GM23338 (cell line): ENCODE data around the gene CLRN2. TPM values are rescaled to one million over a fixed set of nuclear protein-coding genes. Genes with fewer than 3 reads are reported as not detected.

Source experiments
- ATAC-seq: fragments of 200-7000 bp; cut with Tn5 transposase; 3 replicates; pipeline ENCODE4 v1.9.1; 2020
- DNase-seq: peaks from one replicate; pipeline ENCODE4 v3.0.0-alpha.2; 2015; ENCODE audit warnings: low spot score
- H2AFZ ChIP-seq: fragments of 200-600 bp; sonication (generic); 2 replicates; pipeline ENCODE4 v1.8.0; 2016; ENCODE audit warnings: antibody characterized with exemption, mild to moderate bottlenecking, moderate library complexity
- H3F3A ChIP-seq: fragments of 200-600 bp; sonication (generic); replicated peaks from 2 replicates; pipeline ENCODE4 v1.8.0; 2017; ENCODE audit warnings: antibody characterized with exemption, mixed run types, low read depth
- H3K27ac ChIP-seq: fragments of 200-600 bp; sonication (generic); 2 replicates; pipeline ENCODE4 v1.6.1; 2016; ENCODE audit warnings: low read depth
- H3K27me3 ChIP-seq: fragments of 200-600 bp; sonication (generic); 2 replicates; pipeline ENCODE4 v1.8.0; 2016; ENCODE audit warnings: mild to moderate bottlenecking, mixed run types, moderate library complexity; ENCODE audit not compliant: insufficient read depth
- H3K36me3 ChIP-seq: fragments of 200-600 bp; sonication (generic); 2 replicates; pipeline ENCODE4 v1.8.0; 2016; ENCODE audit warnings: mild to moderate bottlenecking; ENCODE audit not compliant: insufficient read depth
- H3K4me1 ChIP-seq: fragments of 200-600 bp; sonication (generic); 2 replicates; pipeline ENCODE4 v1.8.0; 2016; ENCODE audit warnings: mild to moderate bottlenecking, moderate library complexity; ENCODE audit not compliant: insufficient read depth
- H3K4me2 ChIP-seq: fragments of 200-600 bp; sonication (generic); 2 replicates; pipeline ENCODE4 v1.7.1; 2017; ENCODE audit warnings: mixed run types
- H3K4me3 ChIP-seq: fragments of 200-600 bp; sonication (generic); 2 replicates; pipeline ENCODE4 v1.6.1; 2016; ENCODE audit warnings: mixed run types
- H3K79me2 ChIP-seq: fragments of 200-600 bp; sonication (generic); replicated peaks from 2 replicates; pipeline ENCODE4 v1.8.0; 2017; ENCODE audit warnings: mild to moderate bottlenecking; ENCODE audit not compliant: insufficient read depth
- H3K9me2 ChIP-seq: fragments of 200-600 bp; sonication (generic); 2 replicates; pipeline ENCODE4 v1.8.0; 2017; ENCODE audit not compliant: insufficient read depth
- H4K20me1 ChIP-seq: fragments of 200-600 bp; sonication (generic); replicated peaks from 2 replicates; pipeline ENCODE4 v1.8.0; 2017; ENCODE audit warnings: mild to moderate bottlenecking; ENCODE audit not compliant: insufficient read depth
- H3K27ac Mint-ChIP-seq: 2 replicates; pipeline ENCODE4 v1.8.0; 2020; ENCODE audit warnings: inconsistent platforms, mild to moderate bottlenecking, moderate library complexity, mixed read lengths
- H3K27me3 Mint-ChIP-seq: 3 replicates; pipeline ENCODE4 v1.8.0; 2022; ENCODE audit warnings: low read depth, mild to moderate bottlenecking, moderate library complexity, mixed read lengths, inconsistent platforms; ENCODE audit not compliant: insufficient read depth, poor library complexity
- H3K36me3 Mint-ChIP-seq: 3 replicates; pipeline ENCODE4 v1.8.0; 2021; ENCODE audit warnings: low read depth, mild to moderate bottlenecking, inconsistent platforms, moderate library complexity, mixed read lengths
- H3K4me1 Mint-ChIP-seq: 3 replicates; pipeline ENCODE4 v1.8.0; 2020; ENCODE audit warnings: mild to moderate bottlenecking, inconsistent platforms, mixed read lengths
- H3K4me3 Mint-ChIP-seq: 3 replicates; pipeline ENCODE4 v1.8.0; 2021; ENCODE audit warnings: moderate library complexity, mild to moderate bottlenecking, inconsistent platforms, mixed read lengths
- H3K9me3 Mint-ChIP-seq: 3 replicates; pipeline ENCODE4 v1.8.0; 2020; ENCODE audit warnings: moderate library complexity, mild to moderate bottlenecking, inconsistent platforms, mixed read lengths
- EZH2 ChIP-seq: fragments of 200-600 bp; sonication (generic); IDR thresholded peaks from one replicate; pipeline ENCODE4 v1.8.0; 2017; ENCODE audit warnings: antibody characterized with exemption, mild to moderate bottlenecking, low read depth; ENCODE audit not compliant: unreplicated experiment
- EZH2phosphoT487 ChIP-seq: fragments of 200-600 bp; sonication (generic); IDR thresholded peaks from one replicate; pipeline ENCODE4 v1.8.1; 2018; ENCODE audit warnings: antibody characterized with exemption; ENCODE audit not compliant: unreplicated experiment
- JUNB ChIP-seq: IDR thresholded peaks from one replicate; pipeline ENCODE4 v1.6.1; 2016; ENCODE audit warnings: antibody characterized with exemption; ENCODE audit not compliant: unreplicated experiment
- NANOG ChIP-seq: IDR thresholded peaks from 2 replicates; pipeline ENCODE4 v1.6.1; 2016; ENCODE audit warnings: antibody characterized with exemption, borderline replicate concordance
- STAT1 ChIP-seq: IDR thresholded peaks from one replicate; pipeline ENCODE4 v1.6.1; 2016; ENCODE audit warnings: antibody characterized with exemption; ENCODE audit not compliant: unreplicated experiment
- ZNF114 ChIP-seq: fragments of 250-450 bp; sonication (Bioruptor Pico); IDR thresholded peaks from 2 replicates; pipeline ENCODE4 v1.5.0; 2020; ENCODE audit warnings: mild to moderate bottlenecking, moderate library complexity
- polyA plus RNA-seq: library from polyadenylated mRNA; unstranded; fragments of >200 nt; fragmentation: Nextera tagmentation; extraction: Ambion mirVana; gene quantifications from 2 replicates; pipeline ENCODE4 v1.2.1, GENCODE V29; 2016
- total RNA-seq: library from RNA; depleted of rRNA; stranded (reverse); fragments of >200 nt; shearing (Covaris generic); gene quantifications from 2 replicates; pipeline ENCODE4 v1.2.3, GENCODE V29; 2014
- TF ChIP-seq, protein P1 (sequence below): IDR thresholded peaks from 2 replicates; pipeline ENCODE4 v1.6.1; 2016; ENCODE audit warnings: antibody characterized with exemption
- TF ChIP-seq, protein P2 (sequence below), 2 experiments: fragments of 200-600 bp in 1 of 2; sonication (generic) in 1 of 2; conservative IDR thresholded peaks; 2 replicates each; pipeline versions ENCODE4 v1.5.1 to v1.6.1; 2016 to 2017; ENCODE audit warnings: antibody characterized with exemption in 2 of 2, low read depth in 2 of 2, mild to moderate bottlenecking in 2 of 2, moderate library complexity in 1 of 2
- TF ChIP-seq, protein P3 (sequence below): fragments of 250-450 bp; sonication (Bioruptor Pico); IDR thresholded peaks from 2 replicates; pipeline ENCODE4 v1.5.0; 2020; ENCODE audit warnings: mild to moderate bottlenecking, moderate library complexity

CLRN2 gene
- total and polyA plus RNA-seq, 2 experiments from 2014 or later: not detected

DNA sequence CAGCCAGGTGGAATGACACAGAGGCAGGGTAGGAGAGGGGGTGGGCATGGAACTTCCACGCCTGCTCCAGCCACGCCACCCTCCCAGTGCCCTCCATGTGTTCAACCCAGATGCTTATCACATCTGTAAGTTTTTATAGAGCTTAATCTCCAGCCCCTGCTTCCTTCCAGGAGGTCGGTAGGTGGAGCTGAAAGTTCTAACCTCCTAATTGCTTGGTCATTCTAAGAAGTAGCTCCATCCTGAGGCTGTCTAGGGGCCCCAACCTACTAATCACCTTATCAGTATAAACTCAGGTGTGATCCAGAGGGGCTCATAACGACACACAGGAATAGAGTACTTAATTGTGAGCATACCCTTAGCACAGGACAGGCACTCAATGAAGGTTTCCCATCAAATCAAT lies 21.3 kb upstream of the CLRN2 start:
- peaks cover 5% of the 10 kb centered on the region for H3K27me3 Mint-ChIP-seq
- H3K4me3 Mint-ChIP-seq: no peak overlapping the region
- no peak overlapping the region for H3K27ac Mint-ChIP-seq
- no peak for ATAC-seq
- H3K36me3 Mint-ChIP-seq: peaks cover 44% of the 10 kb centered on the region
- DNase-seq: no peak
- H3K4me1 Mint-ChIP-seq: peaks cover 11% of the 10 kb centered on the region; the same call in 2 of the 3 replicates
- Histone ChIP-seq H3F3A (no peaks in the 10 kb centered on the region), H4K20me1 (peaks cover 7% of the 10 kb centered on the region; the same call in 1 of the 2 replicates), H2AFZ (no peak overlapping the region), H3K4me3 (no peak overlapping the region), H3K9me2 (no peaks in the 10 kb centered on the region), H3K36me3 (no peaks in the 10 kb centered on the region; the same call in 1 of the 2 replicates), H3K4me2 (no peak overlapping the region), H3K4me1 (no peaks in the 10 kb centered on the region; the same call in 1 of the 2 replicates), H3K27me3 (no peaks in the 10 kb centered on the region), H3K27ac (no peak overlapping the region), H3K79me2 (no peaks in the 10 kb centered on the region)
- TF ChIP-seq, protein P1, sequence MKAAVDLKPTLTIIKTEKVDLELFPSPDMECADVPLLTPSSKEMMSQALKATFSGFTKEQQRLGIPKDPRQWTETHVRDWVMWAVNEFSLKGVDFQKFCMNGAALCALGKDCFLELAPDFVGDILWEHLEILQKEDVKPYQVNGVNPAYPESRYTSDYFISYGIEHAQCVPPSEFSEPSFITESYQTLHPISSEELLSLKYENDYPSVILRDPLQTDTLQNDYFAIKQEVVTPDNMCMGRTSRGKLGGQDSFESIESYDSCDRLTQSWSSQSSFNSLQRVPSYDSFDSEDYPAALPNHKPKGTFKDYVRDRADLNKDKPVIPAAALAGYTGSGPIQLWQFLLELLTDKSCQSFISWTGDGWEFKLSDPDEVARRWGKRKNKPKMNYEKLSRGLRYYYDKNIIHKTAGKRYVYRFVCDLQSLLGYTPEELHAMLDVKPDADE: no peak
- TF ChIP-seq STAT1 (no peak), EZH2 (no peak), NANOG (no peak), ZNF114 (no peak), EZH2phosphoT487 (no peak), JUNB (no peak)
- TF ChIP-seq, protein P2, sequence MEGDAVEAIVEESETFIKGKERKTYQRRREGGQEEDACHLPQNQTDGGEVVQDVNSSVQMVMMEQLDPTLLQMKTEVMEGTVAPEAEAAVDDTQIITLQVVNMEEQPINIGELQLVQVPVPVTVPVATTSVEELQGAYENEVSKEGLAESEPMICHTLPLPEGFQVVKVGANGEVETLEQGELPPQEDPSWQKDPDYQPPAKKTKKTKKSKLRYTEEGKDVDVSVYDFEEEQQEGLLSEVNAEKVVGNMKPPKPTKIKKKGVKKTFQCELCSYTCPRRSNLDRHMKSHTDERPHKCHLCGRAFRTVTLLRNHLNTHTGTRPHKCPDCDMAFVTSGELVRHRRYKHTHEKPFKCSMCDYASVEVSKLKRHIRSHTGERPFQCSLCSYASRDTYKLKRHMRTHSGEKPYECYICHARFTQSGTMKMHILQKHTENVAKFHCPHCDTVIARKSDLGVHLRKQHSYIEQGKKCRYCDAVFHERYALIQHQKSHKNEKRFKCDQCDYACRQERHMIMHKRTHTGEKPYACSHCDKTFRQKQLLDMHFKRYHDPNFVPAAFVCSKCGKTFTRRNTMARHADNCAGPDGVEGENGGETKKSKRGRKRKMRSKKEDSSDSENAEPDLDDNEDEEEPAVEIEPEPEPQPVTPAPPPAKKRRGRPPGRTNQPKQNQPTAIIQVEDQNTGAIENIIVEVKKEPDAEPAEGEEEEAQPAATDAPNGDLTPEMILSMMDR (conservative IDR thresholded peaks at IDR 0.05; ENCODE audit: low read depth in 2 of 2): no peak
- TF ChIP-seq, protein P3, sequence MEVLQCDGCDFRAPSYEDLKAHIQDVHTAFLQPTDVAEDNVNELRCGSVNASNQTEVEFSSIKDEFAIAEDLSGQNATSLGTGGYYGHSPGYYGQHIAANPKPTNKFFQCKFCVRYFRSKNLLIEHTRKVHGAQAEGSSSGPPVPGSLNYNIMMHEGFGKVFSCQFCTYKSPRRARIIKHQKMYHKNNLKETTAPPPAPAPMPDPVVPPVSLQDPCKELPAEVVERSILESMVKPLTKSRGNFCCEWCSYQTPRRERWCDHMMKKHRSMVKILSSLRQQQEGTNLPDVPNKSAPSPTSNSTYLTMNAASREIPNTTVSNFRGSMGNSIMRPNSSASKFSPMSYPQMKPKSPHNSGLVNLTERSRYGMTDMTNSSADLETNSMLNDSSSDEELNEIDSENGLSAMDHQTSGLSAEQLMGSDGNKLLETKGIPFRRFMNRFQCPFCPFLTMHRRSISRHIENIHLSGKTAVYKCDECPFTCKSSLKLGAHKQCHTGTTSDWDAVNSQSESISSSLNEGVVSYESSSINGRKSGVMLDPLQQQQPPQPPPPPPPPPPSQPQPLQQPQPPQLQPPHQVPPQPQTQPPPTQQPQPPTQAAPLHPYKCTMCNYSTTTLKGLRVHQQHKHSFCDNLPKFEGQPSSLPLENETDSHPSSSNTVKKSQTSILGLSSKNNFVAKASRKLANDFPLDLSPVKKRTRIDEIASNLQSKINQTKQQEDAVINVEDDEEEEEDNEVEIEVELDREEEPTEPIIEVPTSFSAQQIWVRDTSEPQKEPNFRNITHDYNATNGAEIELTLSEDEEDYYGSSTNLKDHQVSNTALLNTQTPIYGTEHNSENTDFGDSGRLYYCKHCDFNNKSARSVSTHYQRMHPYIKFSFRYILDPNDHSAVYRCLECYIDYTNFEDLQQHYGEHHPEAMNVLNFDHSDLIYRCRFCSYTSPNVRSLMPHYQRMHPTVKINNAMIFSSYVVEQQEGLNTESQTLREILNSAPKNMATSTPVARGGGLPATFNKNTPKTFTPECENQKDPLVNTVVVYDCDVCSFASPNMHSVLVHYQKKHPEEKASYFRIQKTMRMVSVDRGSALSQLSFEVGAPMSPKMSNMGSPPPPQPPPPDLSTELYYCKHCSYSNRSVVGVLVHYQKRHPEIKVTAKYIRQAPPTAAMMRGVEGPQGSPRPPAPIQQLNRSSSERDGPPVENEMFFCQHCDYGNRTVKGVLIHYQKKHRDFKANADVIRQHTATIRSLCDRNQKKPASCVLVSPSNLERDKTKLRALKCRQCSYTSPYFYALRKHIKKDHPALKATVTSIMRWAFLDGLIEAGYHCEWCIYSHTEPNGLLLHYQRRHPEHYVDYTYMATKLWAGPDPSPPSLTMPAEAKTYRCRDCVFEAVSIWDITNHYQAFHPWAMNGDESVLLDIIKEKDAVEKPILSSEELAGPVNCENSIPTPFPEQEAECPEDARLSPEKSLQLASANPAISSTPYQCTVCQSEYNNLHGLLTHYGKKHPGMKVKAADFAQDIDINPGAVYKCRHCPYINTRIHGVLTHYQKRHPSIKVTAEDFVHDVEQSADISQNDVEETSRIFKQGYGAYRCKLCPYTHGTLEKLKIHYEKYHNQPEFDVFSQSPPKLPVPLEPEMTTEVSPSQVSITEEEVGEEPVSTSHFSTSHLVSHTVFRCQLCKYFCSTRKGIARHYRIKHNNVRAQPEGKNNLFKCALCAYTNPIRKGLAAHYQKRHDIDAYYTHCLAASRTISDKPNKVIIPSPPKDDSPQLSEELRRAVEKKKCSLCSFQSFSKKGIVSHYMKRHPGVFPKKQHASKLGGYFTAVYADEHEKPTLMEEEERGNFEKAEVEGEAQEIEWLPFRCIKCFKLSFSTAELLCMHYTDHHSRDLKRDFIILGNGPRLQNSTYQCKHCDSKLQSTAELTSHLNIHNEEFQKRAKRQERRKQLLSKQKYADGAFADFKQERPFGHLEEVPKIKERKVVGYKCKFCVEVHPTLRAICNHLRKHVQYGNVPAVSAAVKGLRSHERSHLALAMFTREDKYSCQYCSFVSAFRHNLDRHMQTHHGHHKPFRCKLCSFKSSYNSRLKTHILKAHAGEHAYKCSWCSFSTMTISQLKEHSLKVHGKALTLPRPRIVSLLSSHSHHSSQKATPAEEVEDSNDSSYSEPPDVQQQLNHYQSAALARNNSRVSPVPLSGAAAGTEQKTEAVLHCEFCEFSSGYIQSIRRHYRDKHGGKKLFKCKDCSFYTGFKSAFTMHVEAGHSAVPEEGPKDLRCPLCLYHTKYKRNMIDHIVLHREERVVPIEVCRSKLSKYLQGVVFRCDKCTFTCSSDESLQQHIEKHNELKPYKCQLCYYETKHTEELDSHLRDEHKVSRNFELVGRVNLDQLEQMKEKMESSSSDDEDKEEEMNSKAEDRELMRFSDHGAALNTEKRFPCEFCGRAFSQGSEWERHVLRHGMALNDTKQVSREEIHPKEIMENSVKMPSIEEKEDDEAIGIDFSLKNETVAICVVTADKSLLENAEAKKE (CRISPR knock-in tag): no peak
- H3K9me3 Mint-ChIP-seq: no peaks in the 10 kb centered on the region
